Jurkat, Clone E6-1 (cell line): ENCODE results near the gene EDEM1.

Source experiments
- DNase-seq: peaks from one replicate; pipeline ENCODE4 v3.0.0-alpha.2; 2011; ENCODE audit warnings: low read depth, low spot score
- H3K4me3 ChIP-seq: 2 replicates; pipeline ENCODE4 v1.5.1; 2011; ENCODE audit warnings: mild to moderate bottlenecking, low read length, control low read depth, moderate library complexity

The EDEM1 gene

DNA sequence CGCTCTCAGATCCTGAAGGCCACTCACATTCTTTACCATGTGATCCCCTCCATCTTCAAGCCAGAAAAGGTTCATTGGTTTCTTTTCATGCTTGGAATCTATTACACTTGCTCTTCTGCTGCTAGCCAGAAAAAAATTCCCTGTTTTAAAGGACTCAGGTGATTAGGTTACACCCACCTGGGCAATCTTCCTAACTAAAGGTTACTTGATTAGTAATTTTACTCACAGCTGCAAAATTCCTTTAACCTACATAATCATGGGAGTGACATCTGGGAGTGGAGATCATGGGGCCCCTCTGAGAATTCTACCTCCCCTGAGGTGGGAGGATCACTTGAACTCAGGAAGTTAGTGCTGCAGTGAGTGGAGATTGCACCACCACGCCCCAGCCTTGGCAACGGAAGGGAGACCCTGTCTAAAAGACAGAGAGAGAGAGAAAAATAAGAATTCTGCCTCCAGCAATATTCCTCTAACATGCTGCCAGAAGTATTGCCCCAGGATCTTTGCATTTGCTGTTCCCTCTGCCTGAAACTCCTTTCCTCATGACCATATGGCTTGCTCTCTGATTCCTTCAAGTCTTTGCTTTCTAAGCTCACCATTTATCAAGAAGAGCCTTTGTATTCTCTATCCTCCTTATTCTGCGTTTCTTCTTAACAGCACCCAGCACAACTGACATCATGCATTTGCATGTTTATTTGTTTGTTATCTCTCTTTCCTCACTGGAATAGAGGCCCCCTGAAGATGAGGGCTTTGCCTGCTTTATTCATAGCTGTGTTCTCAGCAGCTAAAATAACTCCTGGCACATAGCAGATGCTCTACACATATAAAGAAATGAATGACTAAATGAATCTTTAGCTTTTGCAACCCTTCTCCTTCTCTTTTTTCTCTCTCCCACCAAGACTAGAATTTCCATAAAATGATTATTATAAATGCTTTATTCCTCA, 68.2 kb downstream of the EDEM1 start:
- no peak overlapping the region for H3K4me3 ChIP-seq
- DNase-seq: no peak

DNA sequence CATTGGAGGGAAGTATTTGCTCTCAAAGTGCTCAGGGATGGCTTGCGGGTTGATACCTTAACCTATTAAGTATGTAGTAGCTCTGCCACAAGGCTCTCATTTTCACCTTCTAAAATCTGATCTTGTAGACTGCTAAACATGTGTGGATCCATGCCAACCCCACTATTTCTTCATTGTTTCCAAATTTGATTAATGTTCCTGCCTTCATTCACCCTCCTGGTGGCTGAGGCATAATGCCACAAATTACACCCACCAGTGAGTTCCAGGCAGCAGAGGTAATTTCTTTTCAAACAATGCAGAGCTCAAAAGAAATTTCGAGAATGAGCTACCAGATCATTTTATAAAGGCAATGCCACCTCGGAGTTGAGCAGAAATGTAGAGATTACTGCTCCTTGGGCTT, 71.0 kb downstream of the EDEM1 start:
- no peak overlapping the region for H3K4me3 ChIP-seq
- DNase-seq: no peak

DNA sequence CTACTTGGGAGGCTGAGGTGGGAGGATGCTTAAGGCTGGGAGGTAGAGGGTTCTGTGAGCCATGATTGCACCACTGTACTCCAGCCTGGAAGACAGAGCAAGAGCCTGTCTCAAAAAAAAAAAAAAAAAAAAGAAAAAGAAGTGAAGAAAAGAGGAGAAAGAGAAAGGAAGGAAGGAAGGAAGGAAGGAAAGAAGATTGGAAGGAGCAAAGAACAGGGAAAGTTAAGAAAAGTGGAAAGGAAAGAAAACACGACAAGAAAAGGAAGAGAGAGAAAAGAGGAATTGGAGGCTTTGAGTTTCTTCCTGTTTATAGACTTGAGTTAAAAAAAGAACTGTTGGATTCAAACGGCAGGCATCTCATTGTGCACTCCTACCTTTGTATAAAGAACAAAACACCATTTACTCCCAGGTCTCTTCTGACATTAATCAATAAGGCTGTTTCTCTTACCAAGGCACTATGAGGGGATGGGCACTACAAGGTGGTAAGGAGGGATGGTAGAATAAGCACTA, 73.5 kb downstream of the EDEM1 start:
- no peak for DNase-seq
- H3K4me3 ChIP-seq: no peak overlapping the region

DNA sequence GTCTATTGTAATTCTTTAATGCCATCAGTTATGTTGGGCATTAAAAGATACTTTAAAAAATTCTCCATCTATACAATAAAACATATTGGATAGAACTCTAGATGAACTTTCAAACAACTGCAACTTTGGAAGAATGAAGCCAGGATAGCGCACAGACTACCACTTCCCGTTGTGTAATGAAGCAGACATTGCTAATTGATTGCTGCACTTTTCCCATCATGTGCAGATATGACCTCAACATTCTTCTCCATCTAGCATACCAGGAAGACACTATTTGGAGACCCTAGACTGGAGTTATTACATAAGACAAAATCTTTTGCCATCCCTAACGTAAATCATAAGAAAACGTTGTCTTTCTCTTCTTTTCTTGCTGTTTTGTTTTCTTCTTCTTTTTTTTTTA, 75.0 kb downstream of the EDEM1 start:
- DNase-seq: no peak
- H3K4me3 ChIP-seq: no peak overlapping the region

DNA sequence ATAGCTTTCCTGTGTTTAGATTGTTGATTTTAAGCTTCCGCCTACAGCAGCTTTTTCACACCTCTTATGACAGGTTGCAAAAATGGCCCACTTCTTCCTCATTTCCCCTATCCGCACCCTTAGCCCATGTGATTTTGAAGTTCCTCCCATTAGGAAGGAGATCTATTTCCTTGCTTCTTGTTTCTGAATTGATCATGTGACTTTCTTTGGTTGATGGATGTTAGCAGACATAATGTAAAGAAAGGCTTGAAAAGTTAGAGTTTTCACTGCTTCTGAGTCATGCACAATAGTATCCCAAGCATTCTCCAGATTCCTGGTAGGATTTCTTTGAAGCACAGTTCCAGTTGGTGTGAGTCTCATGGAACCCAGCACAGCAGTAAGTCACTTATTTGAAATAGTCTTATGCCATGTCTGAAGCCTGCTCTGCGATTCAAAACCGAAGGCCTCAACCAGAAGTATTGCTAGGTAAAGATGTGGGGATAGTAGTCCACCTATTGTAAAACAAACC, 76.6 kb downstream of the EDEM1 start:
- DNase-seq: no peak
- H3K4me3 ChIP-seq: no peak overlapping the region

DNA sequence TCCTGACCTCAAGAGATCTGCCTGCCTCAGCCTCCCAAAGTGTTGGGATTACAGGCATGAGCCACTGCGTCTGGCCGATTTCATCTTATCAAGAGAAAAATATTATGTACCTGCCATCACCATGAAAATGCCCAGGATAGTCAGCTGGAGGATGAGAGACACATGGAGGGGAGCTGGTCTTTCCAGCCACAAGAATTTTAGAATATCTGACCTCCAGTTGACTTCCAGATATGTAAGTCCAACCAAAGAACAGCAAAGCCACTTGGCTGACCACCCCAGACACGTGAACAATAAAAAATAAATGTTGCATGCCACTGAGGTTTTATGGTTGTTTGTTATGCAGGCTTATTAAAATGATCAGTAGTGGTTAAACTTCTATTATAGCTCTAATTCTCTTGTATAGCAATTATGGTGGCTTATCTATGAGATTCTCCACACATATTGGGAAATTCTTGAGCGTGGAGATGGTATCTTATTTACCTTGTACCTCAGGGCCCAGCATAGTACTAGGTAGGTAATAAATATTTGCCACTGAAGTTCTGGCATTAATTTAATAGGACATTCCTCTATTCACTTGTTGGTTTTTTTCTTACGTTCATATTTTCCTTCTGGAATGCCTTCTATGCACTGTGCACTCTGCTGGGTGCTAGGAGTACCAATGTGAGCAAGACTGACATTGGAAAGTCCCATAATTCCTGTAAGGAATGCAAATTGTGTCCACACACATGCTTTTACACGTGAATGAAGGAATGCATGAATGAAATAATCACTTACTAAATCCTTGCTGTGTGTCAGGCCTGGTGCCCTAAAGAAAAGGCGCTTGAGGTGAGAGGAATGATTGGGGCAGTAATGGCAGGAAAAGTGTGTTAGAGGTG, 77.6 kb downstream of the EDEM1 start:
- H3K4me3 ChIP-seq: no peak overlapping the region
- no peak for DNase-seq

DNA sequence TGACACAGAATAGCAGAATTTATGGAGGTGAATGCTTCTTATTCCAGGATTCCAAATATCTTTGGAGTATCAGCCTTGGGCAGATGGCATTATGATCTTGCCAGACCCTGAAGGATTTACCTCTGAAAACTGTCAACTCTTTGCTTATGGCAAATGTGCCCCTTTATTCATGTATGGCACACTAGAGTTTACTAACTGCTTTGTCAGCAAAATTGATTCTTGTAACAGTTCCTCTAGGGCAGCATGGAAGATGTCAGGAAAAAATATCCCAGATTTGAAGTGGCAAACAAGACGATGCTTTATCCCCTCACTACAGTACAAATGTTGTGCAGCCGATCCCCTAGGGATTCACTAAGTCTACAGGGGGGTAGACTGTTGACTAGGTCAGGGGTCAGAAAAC, 79.7 kb downstream of the EDEM1 start:
- no peak overlapping the region for H3K4me3 ChIP-seq
- DNase-seq: no peak

DNA sequence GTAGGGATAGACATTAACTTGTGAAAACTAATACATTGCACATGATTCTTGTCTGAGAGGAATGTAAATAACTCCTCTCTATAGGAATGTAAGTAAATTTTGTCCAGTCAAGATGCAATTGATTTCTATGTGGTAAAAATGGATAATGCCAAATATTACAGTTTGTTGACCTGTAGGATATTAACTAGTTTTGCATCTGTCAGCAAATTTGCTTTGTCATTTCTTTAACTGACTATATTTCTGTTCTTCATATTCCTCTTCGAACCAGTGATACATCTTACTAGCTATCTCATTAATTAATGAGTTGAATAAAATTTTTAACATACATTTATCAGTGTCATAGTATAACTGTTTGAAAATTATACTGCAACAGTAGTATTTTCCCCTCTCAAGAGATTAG, 80.4 kb downstream of the EDEM1 start:
- no peak for DNase-seq
- H3K4me3 ChIP-seq: no peak overlapping the region
